Measurements from ENCODE around the gene COMMD1.
A peak's percentile ranks its signal among the peaks of the same experiment; 100 is the strongest.

COMMD1 gene

GRCh38 chr2:62109554-62109953 lies 204.1 kb downstream of the COMMD1 start:
- no peak overlapping the region for H3K4me3 ChIP-seq (ENCODE audit: control insufficient read depth, low read depth, low read length)
- DNase-seq (ENCODE audit: low read depth): no peak
- no peak for TF ChIP-seq CTCF (IDR thresholded peaks at IDR 0.05; ENCODE audit: control insufficient read depth, insufficient read depth, low read depth, low read length, missing control alignments)

GRCh38 chr2:62110415-62111025 lies 205.0 kb downstream of the COMMD1 start:
- H3K4me3 ChIP-seq (ENCODE audit: control insufficient read depth, low read depth, low read length): no peak overlapping the region
- no peak for TF ChIP-seq CTCF (IDR thresholded peaks at IDR 0.05; ENCODE audit: control insufficient read depth, insufficient read depth, low read depth, low read length, missing control alignments)
- DNase-seq (ENCODE audit: low read depth): no peak

- DNase-seq (ENCODE audit: low read depth): peak; percentile 13
- no peak for TF ChIP-seq CTCF (IDR thresholded peaks at IDR 0.05; ENCODE audit: control insufficient read depth, insufficient read depth, low read depth, low read length, missing control alignments)
These were observed 206.7 kb downstream of the COMMD1 start for GRCh38 chr2:62112179-62112578.

GRCh38 chr2:62114564-62114963 lies 209.1 kb downstream of the COMMD1 start:
- no peak for TF ChIP-seq CTCF (IDR thresholded peaks at IDR 0.05; ENCODE audit: control insufficient read depth, insufficient read depth, low read depth, low read length, missing control alignments)
- H3K4me3 ChIP-seq (ENCODE audit: control insufficient read depth, low read depth, low read length): no peak overlapping the region
- DNase-seq (ENCODE audit: low read depth): no peak

More at GRCh38 chr2:62112179-62112578, 206.7 kb downstream of the COMMD1 start:
- H3K4me3 ChIP-seq (ENCODE audit: control insufficient read depth, low read depth, low read length): no peak overlapping the region

GRCh38 chr2:62116983-62117382 lies 211.5 kb downstream of the COMMD1 start:
- DNase-seq (ENCODE audit: low read depth): no peak
- TF ChIP-seq CTCF (IDR thresholded peaks at IDR 0.05; ENCODE audit: control insufficient read depth, insufficient read depth, low read depth, low read length, missing control alignments): no peak
- no peak overlapping the region for H3K4me3 ChIP-seq (ENCODE audit: control insufficient read depth, low read depth, low read length)

- DNase-seq (ENCODE audit: low read depth): no peak
- no peak for TF ChIP-seq CTCF (IDR thresholded peaks at IDR 0.05; ENCODE audit: control insufficient read depth, insufficient read depth, low read depth, low read length, missing control alignments)
- H3K4me3 ChIP-seq (ENCODE audit: control insufficient read depth, low read depth, low read length): no peak overlapping the region
These were observed 212.7 kb downstream of the COMMD1 start for GRCh38 chr2:62118160-62118559.
